Mesenchymal stem cell (in vitro differentiated cells and primary cell): ENCODE data around the gene RSRP1. TPM values are rescaled to one million over a fixed set of nuclear protein-coding genes. Genes with fewer than 3 reads are reported as not detected.
"Not testable (repeated sequence)": the region's sequence is repeated elsewhere in the genome, so short reads cannot be mapped to it uniquely, and the experiment has no call there.

Experiments used
- DNase-seq: peaks from one replicate; pipeline ENCODE4 v3.0.0-alpha.2; 2013
- H2AFZ ChIP-seq: one replicate; pipeline ENCODE4 v1.6.1; 2013; ENCODE audit warnings: low read depth, mild to moderate bottlenecking, control low read depth, inconsistent platforms, low read length, moderate library complexity
- H2AK5ac ChIP-seq: 2 replicates; pipeline ENCODE4 v1.6.1; 2013; ENCODE audit warnings: low read length, moderate library complexity, mild to moderate bottlenecking, inconsistent platforms; ENCODE audit not compliant: severe bottlenecking
- H2BK120ac ChIP-seq: one replicate; pipeline ENCODE4 v1.6.1; 2013; ENCODE audit warnings: low read depth, mild to moderate bottlenecking, inconsistent platforms, low read length, moderate library complexity
- H2BK12ac ChIP-seq, 2 experiments: one replicate each; pipeline ENCODE4 v1.6.1; 2013; ENCODE audit warnings: inconsistent platforms in 2 of 2, low read length in 2 of 2, mild to moderate bottlenecking in 2 of 2, moderate library complexity in 2 of 2, control low read depth in 1 of 2
- H2BK15ac ChIP-seq: one replicate; pipeline ENCODE4 v1.6.1; 2013; ENCODE audit warnings: mild to moderate bottlenecking, low read depth, inconsistent platforms; ENCODE audit not compliant: poor library complexity, severe bottlenecking
- H2BK5ac ChIP-seq: 2 replicates; pipeline ENCODE4 v1.6.1; 2013; ENCODE audit warnings: low read depth, mild to moderate bottlenecking, low read length, control low read depth, inconsistent platforms; ENCODE audit not compliant: poor library complexity, severe bottlenecking
- H3K14ac ChIP-seq, 2 experiments: one replicate each; pipeline ENCODE4 v1.6.1; 2013; ENCODE audit warnings: inconsistent platforms in 2 of 2, low read length in 2 of 2, control low read depth in 1 of 2, mild to moderate bottlenecking in 1 of 2, moderate library complexity in 1 of 2
- H3K18ac ChIP-seq, 2 experiments: one replicate each; pipeline ENCODE4 v1.6.1; 2013; ENCODE audit warnings: inconsistent platforms in 2 of 2, low read length in 2 of 2, control low read depth in 1 of 2, low read depth in 1 of 2, mild to moderate bottlenecking in 1 of 2
- H3K23ac ChIP-seq, 2 experiments: one replicate each; pipeline ENCODE4 v1.6.1; 2013; ENCODE audit warnings: inconsistent platforms in 2 of 2, low read length in 2 of 2, mild to moderate bottlenecking in 2 of 2, moderate library complexity in 2 of 2, control low read depth in 1 of 2
- H3K27ac ChIP-seq: 2 replicates; pipeline ENCODE4 v1.5.1; 2013; ENCODE audit warnings: mild to moderate bottlenecking, moderate library complexity, low read length, control low read depth, inconsistent platforms; ENCODE audit not compliant: poor library complexity, severe bottlenecking
- H3K27me3 ChIP-seq, 2 experiments: 2 replicates each; pipeline versions ENCODE4 v1.6.1 to v1.7.0; 2013; ENCODE audit warnings: low read length in 2 of 2, mild to moderate bottlenecking in 2 of 2, moderate library complexity in 2 of 2, control low read depth in 1 of 2, inconsistent platforms in 1 of 2; ENCODE audit not compliant: control insufficient read depth in 1 of 2, insufficient read depth in 1 of 2
- H3K36me3 ChIP-seq, 2 experiments: 2 replicates each; pipeline versions ENCODE4 v1.6.1 to v1.7.0; 2013; ENCODE audit warnings: low read length in 2 of 2, control low read depth in 1 of 2, inconsistent platforms in 1 of 2, low read depth in 1 of 2, mild to moderate bottlenecking in 1 of 2; ENCODE audit not compliant: insufficient read depth in 2 of 2, control insufficient read depth in 1 of 2
- H3K4ac ChIP-seq, 2 experiments: one replicate each; pipeline ENCODE4 v1.6.1; 2013; ENCODE audit warnings: inconsistent platforms in 2 of 2, low read length in 2 of 2, mild to moderate bottlenecking in 2 of 2, moderate library complexity in 2 of 2, control low read depth in 1 of 2, low read depth in 1 of 2
- H3K4me1 ChIP-seq: 2 replicates; pipeline ENCODE4 v1.6.1; 2013; ENCODE audit warnings: low read depth, low read length, control low read depth; ENCODE audit not compliant: control insufficient read depth, insufficient read depth
- H3K4me2 ChIP-seq: 2 replicates; pipeline ENCODE4 v1.6.1; 2013; ENCODE audit warnings: low read length, mild to moderate bottlenecking, inconsistent platforms; ENCODE audit not compliant: poor library complexity, severe bottlenecking
- H3K4me3 ChIP-seq, 2 experiments: 2 replicates each; pipeline versions ENCODE4 v1.5.1 to v1.7.0; 2013; ENCODE audit warnings: low read length in 2 of 2, mild to moderate bottlenecking in 2 of 2, control low read depth in 1 of 2, low read depth in 1 of 2; ENCODE audit not compliant: insufficient read depth in 1 of 2
- H3K79me1 ChIP-seq: replicated peaks from 2 replicates; pipeline ENCODE4 v1.6.1; 2013; ENCODE audit warnings: mild to moderate bottlenecking, control low read depth, low read length, inconsistent platforms; ENCODE audit not compliant: poor library complexity, severe bottlenecking
- H3K9ac ChIP-seq: 2 replicates; pipeline ENCODE4 v1.7.0; 2013; ENCODE audit warnings: mild to moderate bottlenecking, low read length, moderate library complexity
- H3K9me3 ChIP-seq: 2 replicates; pipeline ENCODE4 v1.7.0; 2013; ENCODE audit warnings: mild to moderate bottlenecking, low read length; ENCODE audit not compliant: control insufficient read depth
- H4K8ac ChIP-seq: one replicate; pipeline ENCODE4 v1.6.1; 2013; ENCODE audit warnings: inconsistent platforms, mild to moderate bottlenecking, low read length, moderate library complexity
- H4K91ac ChIP-seq: one replicate; pipeline ENCODE4 v1.6.1; 2013; ENCODE audit warnings: mild to moderate bottlenecking, low read length, inconsistent platforms
- WGBS: methylation state at CpG from one replicate; pipeline ENCODE4 v1.1.7; 2013; ENCODE audit warnings: mixed read lengths; 5-methylcytosine and 5-hydroxymethylcytosine counted together
- polyA plus RNA-seq, 2 experiments: library from polyadenylated mRNA; stranded (reverse); fragments of 200-250 nt; gene quantifications; one replicate each; pipeline ENCODE4 v1.2.3, GENCODE V29; 2013

Gene RSRP1
- polyA plus RNA-seq (2013, experiment 1 of 2): 41.2 TPM
- polyA plus RNA-seq (2013, experiment 2 of 2): 41.3 TPM

DNA sequence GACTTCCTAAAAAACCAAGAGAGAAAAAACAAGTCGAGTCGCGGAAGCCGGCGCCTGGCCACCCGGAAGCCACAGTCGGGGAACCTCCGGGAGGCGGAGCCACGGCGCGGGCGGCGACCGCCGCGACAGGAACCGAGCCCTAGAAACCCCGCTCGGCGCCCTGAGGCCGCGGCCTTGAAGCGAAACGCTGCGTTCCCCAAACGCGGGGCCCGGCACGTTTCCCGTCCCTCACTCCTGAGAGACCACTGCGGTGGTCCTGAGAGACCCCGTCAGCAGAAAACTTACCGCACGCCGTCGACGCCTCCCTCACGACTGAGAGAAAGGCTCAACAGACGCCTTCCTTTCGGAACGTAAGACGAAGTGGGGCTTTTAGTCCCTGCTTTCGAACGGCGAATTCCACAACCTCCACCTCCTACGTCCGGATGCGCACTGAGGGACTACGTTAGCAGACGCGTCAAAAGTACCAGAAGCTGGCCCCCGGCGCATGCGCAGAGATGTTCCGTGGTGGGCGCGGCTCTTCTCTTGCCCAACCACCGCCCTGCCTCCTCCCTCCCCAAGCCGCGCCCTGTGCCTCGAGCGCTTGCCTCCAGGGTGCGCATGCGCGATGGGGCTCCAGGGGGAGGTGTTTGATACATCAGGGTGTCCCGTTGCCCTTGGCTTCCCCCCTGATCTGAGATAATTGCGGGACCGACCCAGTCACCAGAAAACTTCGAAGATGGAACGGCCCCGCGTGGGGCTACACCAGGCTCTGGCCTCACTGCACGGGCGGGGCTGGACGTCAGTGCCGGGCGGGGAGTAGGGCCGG, at the start of gene RSRP1:
TSS of gene RSRP1 (minus strand) at position 431 of the 805 bp plus-strand sequence. CDS start 491 bp downstream, outside the sequence.
- Histone ChIP-seq H3K14ac (peak within 1 kb of the TSS; percentile 96 to 100), H3K18ac (peak within 1 kb of the TSS; percentile 100), H3K36me3 (peaks cover 7 to 43% of the 10 kb centered on the region in 2 experiments), H3K9me3 (no peaks in the 10 kb centered on the region), H4K8ac (peak within 1 kb of the TSS; percentile 100), H4K91ac (peak within 1 kb of the TSS; percentile 99), H2AK5ac (peak within 1 kb of the TSS; percentile 95), H3K27me3 (no peaks in the 10 kb centered on the region), H3K79me1 (peaks cover 6% of the 10 kb centered on the region), H2BK120ac (peak within 1 kb of the TSS; percentile 95), H2BK15ac (peak within 1 kb of the TSS; percentile 83), H2BK5ac (peak within 1 kb of the TSS; percentile 99), H3K27ac (peak within 1 kb of the TSS; percentile 100), H2AFZ (peak within 1 kb of the TSS; percentile 80), H3K4me2 (peak within 1 kb of the TSS; percentile 98), H2BK12ac (peak within 1 kb of the TSS; percentile 81 to 83), H3K23ac (peak within 1 kb of the TSS in 1 of 2 experiments; percentile 66), H3K9ac (peak within 1 kb of the TSS; percentile 100), H3K4ac (peak within 1 kb of the TSS; percentile 98), H3K4me1 (peaks cover 6% of the 10 kb centered on the region), H3K4me3 (peak within 1 kb of the TSS; percentile 88 to 100)
- under 1% methylated on average over 73 of the region's 79 CpGs for WGBS
- peak; percentile 98 for DNase-seq

- H3K4ac ChIP-seq, DNase-seq, H4K8ac ChIP-seq, H2BK15ac ChIP-seq, H3K9me3 ChIP-seq, H2BK12ac ChIP-seq, H2BK120ac ChIP-seq, H3K36me3 ChIP-seq, H2BK5ac ChIP-seq, H3K9ac ChIP-seq, H3K4me1 ChIP-seq, H2AK5ac ChIP-seq, H3K79me1 ChIP-seq, H3K4me2 ChIP-seq, H3K14ac ChIP-seq, H3K18ac ChIP-seq, H3K27ac ChIP-seq, H3K23ac ChIP-seq, H3K27me3 ChIP-seq, H4K91ac ChIP-seq, H3K4me3 ChIP-seq, H2AFZ ChIP-seq: not testable (repeated sequence)
- no CpG with 5 or more reads among the region's 8 CpGs for WGBS
These were observed 49.2 kb upstream of the RSRP1 start for GRCh38 chr1:25296501-25296900.

- not testable (repeated sequence) for H2BK12ac ChIP-seq, H3K18ac ChIP-seq, H2BK15ac ChIP-seq, H2AFZ ChIP-seq, H3K27ac ChIP-seq, H3K9me3 ChIP-seq, H2AK5ac ChIP-seq, H2BK120ac ChIP-seq, H2BK5ac ChIP-seq, H3K36me3 ChIP-seq, H3K4me2 ChIP-seq, H3K4me1 ChIP-seq, H3K14ac ChIP-seq, H3K23ac ChIP-seq, DNase-seq, H3K27me3 ChIP-seq, H3K4me3 ChIP-seq, H4K8ac ChIP-seq, H3K4ac ChIP-seq, H3K9ac ChIP-seq, H3K79me1 ChIP-seq, H4K91ac ChIP-seq
- 65% methylated on average over 8 of the region's 14 CpGs for WGBS
These were observed 47.9 kb upstream of the RSRP1 start for GRCh38 chr1:25294889-25295826.

DNA sequence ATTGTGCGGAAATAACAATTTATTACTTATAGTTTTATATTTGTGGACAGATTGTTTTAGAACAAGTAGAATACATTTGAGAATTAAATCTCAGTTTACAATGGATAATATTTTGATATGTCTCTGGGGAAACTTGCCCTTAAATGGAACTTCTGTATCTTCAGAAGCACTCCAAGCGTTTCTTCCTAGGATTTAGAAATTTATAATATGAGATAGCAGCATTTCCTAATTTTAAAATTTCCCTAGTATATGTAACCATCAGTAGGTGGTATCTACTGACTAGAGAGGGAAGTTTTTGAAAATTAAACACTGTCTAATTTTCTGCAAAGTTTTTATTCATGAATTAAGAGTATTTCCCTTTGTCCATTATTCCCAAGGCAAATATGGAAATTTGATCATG, 46.2 kb upstream of the RSRP1 start:
- not testable (repeated sequence) for H3K23ac ChIP-seq, H3K4me2 ChIP-seq, H3K4ac ChIP-seq, H3K27me3 ChIP-seq, H3K4me1 ChIP-seq, H3K79me1 ChIP-seq, H2BK5ac ChIP-seq, H3K9me3 ChIP-seq, H4K91ac ChIP-seq, H2AFZ ChIP-seq, H3K36me3 ChIP-seq, H3K4me3 ChIP-seq, H3K18ac ChIP-seq, H2BK12ac ChIP-seq, H3K14ac ChIP-seq, H2BK15ac ChIP-seq, DNase-seq, H2AK5ac ChIP-seq, H3K27ac ChIP-seq, H2BK120ac ChIP-seq, H4K8ac ChIP-seq, H3K9ac ChIP-seq
- WGBS: no CpG with 5 or more reads among the region's 2 CpGs
